Mesendoderm (in vitro differentiated cells): ENCODE results near the gene THSD8.

Source experiments
- DNase-seq: peaks from one replicate; pipeline ENCODE4 v3.0.0; 2013
- H2AK5ac ChIP-seq: 2 replicates; pipeline ENCODE4 v1.6.1; 2013; ENCODE audit warnings: low read length, inconsistent platforms
- H2BK120ac ChIP-seq: 2 replicates; pipeline ENCODE4 v1.6.1; 2013; ENCODE audit warnings: low read depth, mild to moderate bottlenecking, low read length, moderate library complexity, mixed read lengths
- H2BK15ac ChIP-seq: replicated peaks from 2 replicates; pipeline ENCODE4 v1.6.1; 2013; ENCODE audit warnings: low read depth, mild to moderate bottlenecking, moderate library complexity
- H2BK5ac ChIP-seq: 2 replicates; pipeline ENCODE4 v1.6.1; 2013; ENCODE audit warnings: low read length, inconsistent platforms
- H3K18ac ChIP-seq: 2 replicates; pipeline ENCODE4 v1.6.1; 2013; ENCODE audit warnings: mild to moderate bottlenecking, low read length, mixed read lengths
- H3K23ac ChIP-seq: one replicate; pipeline ENCODE4 v1.6.1; 2013; ENCODE audit warnings: low read length
- H3K27ac ChIP-seq: 2 replicates; pipeline ENCODE4 v1.5.1; 2013; ENCODE audit warnings: low read depth, mild to moderate bottlenecking, inconsistent platforms, low read length, moderate library complexity
- H3K27me3 ChIP-seq: 2 replicates; pipeline ENCODE4 v1.6.1; 2013; ENCODE audit warnings: low read length, control low read depth, mild to moderate bottlenecking, inconsistent platforms; ENCODE audit not compliant: insufficient read depth, poor library complexity
- H3K36me3 ChIP-seq: 2 replicates; pipeline ENCODE4 v1.6.1; 2013; ENCODE audit warnings: low read length, inconsistent platforms; ENCODE audit not compliant: control insufficient read depth, insufficient read depth
- H3K4ac ChIP-seq: one replicate; pipeline ENCODE4 v1.6.1; 2013; ENCODE audit warnings: low read depth, mild to moderate bottlenecking, low read length, moderate library complexity
- H3K4me1 ChIP-seq: 2 replicates; pipeline ENCODE4 v1.6.1; 2013; ENCODE audit warnings: low read depth, low read length, inconsistent platforms; ENCODE audit not compliant: control insufficient read depth
- H3K4me2 ChIP-seq: 2 replicates; pipeline ENCODE4 v1.6.1; 2013; ENCODE audit warnings: low read length
- H3K4me3 ChIP-seq: 2 replicates; pipeline ENCODE4 v1.5.1; 2013; ENCODE audit warnings: mild to moderate bottlenecking, low read length
- H3K56ac ChIP-seq: one replicate; pipeline ENCODE4 v1.6.1; 2013; ENCODE audit warnings: low read length
- H3K79me1 ChIP-seq: 2 replicates; pipeline ENCODE4 v1.6.1; 2013; ENCODE audit warnings: low read length, inconsistent platforms
- H3K79me2 ChIP-seq: 2 replicates; pipeline ENCODE4 v1.6.1; 2013; ENCODE audit warnings: mild to moderate bottlenecking, low read length; ENCODE audit not compliant: control insufficient read depth, insufficient read depth
- H3K9ac ChIP-seq: 2 replicates; pipeline ENCODE4 v1.6.1; 2013; ENCODE audit warnings: low read length, inconsistent platforms
- H4K5ac ChIP-seq: one replicate; pipeline ENCODE4 v1.6.1; 2013; ENCODE audit warnings: low read length
- H4K8ac ChIP-seq: one replicate; pipeline ENCODE4 v1.6.1; 2013; ENCODE audit warnings: low read depth, mild to moderate bottlenecking, control low read depth, low read length, moderate library complexity
- WGBS: extraction: QIAGEN DNeasy Blood & Tissue Kit; methylation state at CpG from one replicate; pipeline ENCODE4 v1.1.7; 2013; ENCODE audit warnings: low lambda C conversion rate, missing lambda C conversion rate; ENCODE audit not compliant: insufficient coverage; ENCODE audit errors: extremely low coverage; 5-methylcytosine and 5-hydroxymethylcytosine counted together

The THSD8 gene

DNA sequence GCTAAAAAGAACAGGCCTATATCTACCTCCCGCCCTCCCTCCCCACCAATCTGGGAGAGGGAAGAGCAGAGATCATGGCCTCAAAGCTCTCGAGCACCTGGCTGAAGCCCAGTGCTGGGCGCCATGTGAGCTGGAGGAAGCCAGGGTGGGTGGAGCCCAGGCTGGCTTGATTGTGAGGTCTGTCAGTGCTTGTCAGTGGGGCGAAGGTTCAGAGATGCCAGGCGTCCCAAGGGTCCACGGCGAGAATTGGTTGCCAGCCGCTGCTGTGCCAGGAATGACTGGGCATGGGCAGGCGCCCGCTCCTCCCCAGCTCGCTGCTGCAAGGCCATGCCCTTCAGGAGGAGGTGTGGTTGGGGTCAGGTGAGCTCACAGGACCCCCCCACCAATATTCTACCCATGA is 38.8 kb upstream of the THSD8 start:
- H3K79me1 ChIP-seq = no peaks in the 10 kb centered on the region
- H3K27me3 ChIP-seq = no peaks in the 10 kb centered on the region
- DNase-seq = no peak
- no peak overlapping the region for H3K18ac ChIP-seq
- H3K79me2 ChIP-seq = no peaks in the 10 kb centered on the region
- H3K23ac ChIP-seq = no peak overlapping the region
- no peak overlapping the region for H2BK120ac ChIP-seq
- no CpG with 5 or more reads among the region's 11 CpGs for WGBS
- no peak overlapping the region for H3K9ac ChIP-seq
- no peak overlapping the region for H3K4ac ChIP-seq
- no peak overlapping the region for H2BK5ac ChIP-seq
- H3K36me3 ChIP-seq = peaks cover 8% of the 10 kb centered on the region
- no peaks in the 10 kb centered on the region for H3K4me1 ChIP-seq
- no peak overlapping the region for H3K27ac ChIP-seq
- no peak overlapping the region for H3K4me2 ChIP-seq
- H4K5ac ChIP-seq = no peak overlapping the region
- no peak overlapping the region for H3K56ac ChIP-seq
- no peak overlapping the region for H2AK5ac ChIP-seq
- H2BK15ac ChIP-seq = no peak overlapping the region
- H4K8ac ChIP-seq = no peak overlapping the region
- no peak overlapping the region for H3K4me3 ChIP-seq

DNA sequence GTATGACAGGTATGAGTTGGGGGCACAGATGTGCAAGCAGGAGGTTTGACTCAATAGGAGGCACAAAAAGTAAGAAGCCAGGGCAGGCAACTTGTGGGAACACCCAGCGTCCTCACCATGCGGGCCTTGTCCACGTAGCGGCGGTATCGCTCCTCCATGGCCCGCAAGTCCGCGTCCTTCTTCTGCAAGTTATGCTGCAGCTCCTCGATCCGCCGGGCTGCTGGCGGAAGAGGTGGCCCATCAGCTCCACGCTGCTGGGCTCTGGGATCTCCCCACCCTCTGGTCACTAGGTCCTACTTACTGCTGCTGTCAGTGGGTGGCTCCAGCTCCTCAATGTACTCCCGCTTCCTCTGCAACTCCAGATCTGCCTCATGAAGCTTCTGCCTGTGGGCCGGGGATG is 37.2 kb upstream of the THSD8 start:
- H4K8ac ChIP-seq = no peak overlapping the region
- no peak overlapping the region for H3K4me3 ChIP-seq
- no peak overlapping the region for H3K18ac ChIP-seq
- H3K4me2 ChIP-seq = no peak overlapping the region
- no peaks in the 10 kb centered on the region for H3K79me1 ChIP-seq
- no peak overlapping the region for H3K23ac ChIP-seq
- DNase-seq = no peak
- H3K56ac ChIP-seq = no peak overlapping the region
- H2BK5ac ChIP-seq = no peak overlapping the region
- no peak overlapping the region for H3K9ac ChIP-seq
- H3K36me3 ChIP-seq = peaks cover 8% of the 10 kb centered on the region
- H2BK120ac ChIP-seq = no peak overlapping the region
- H3K4me1 ChIP-seq = no peaks in the 10 kb centered on the region
- no peak overlapping the region for H2AK5ac ChIP-seq
- H3K79me2 ChIP-seq = no peaks in the 10 kb centered on the region
- no peak overlapping the region for H4K5ac ChIP-seq
- no CpG with 5 or more reads among the region's 16 CpGs for WGBS
- H3K27ac ChIP-seq = no peak overlapping the region
- H3K4ac ChIP-seq = no peak overlapping the region
- H3K27me3 ChIP-seq = no peaks in the 10 kb centered on the region
- H2BK15ac ChIP-seq = no peak overlapping the region

DNA sequence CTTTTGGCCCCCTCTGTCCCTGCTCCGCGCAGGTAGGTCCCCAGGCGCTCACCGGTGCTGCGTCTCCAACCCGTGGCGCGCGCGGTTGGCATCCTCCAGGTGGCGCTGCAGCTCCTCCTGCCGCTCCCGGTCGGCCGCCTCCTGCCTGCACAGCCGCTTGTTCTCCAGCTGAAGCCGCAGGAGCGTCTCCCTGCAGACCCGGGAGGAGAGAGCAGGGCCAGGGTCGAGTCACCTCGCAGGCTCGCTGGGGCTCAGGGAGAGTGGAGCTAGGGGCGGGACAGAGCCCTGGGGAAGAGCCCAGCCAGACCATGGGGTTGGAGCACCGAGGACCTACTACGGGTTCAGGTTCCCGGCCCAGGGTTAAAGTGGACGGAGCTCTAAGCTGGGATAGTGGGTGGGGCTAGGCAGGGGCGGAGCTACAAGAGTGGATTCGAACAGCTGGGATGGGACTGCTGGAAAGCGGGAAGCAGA is 35.8 kb upstream of the THSD8 start:
- Histone ChIP-seq H3K4me2 (no peak overlapping the region), H3K4ac (no peak overlapping the region), H3K18ac (no peak overlapping the region), H3K23ac (no peak overlapping the region), H3K79me2 (no peaks in the 10 kb centered on the region), H2BK5ac (no peak overlapping the region), H3K27me3 (no peaks in the 10 kb centered on the region), H3K9ac (no peak overlapping the region), H3K27ac (no peak overlapping the region), H4K5ac (no peak overlapping the region), H2BK120ac (no peak overlapping the region), H2AK5ac (no peak overlapping the region), H3K56ac (no peak overlapping the region), H3K79me1 (no peaks in the 10 kb centered on the region), H3K4me3 (no peak overlapping the region), H2BK15ac (no peak overlapping the region), H3K36me3 (peaks cover 8% of the 10 kb centered on the region), H3K4me1 (no peaks in the 10 kb centered on the region), H4K8ac (no peak overlapping the region)
- no CpG with 5 or more reads among the region's 30 CpGs for WGBS
- DNase-seq = no peak

DNA sequence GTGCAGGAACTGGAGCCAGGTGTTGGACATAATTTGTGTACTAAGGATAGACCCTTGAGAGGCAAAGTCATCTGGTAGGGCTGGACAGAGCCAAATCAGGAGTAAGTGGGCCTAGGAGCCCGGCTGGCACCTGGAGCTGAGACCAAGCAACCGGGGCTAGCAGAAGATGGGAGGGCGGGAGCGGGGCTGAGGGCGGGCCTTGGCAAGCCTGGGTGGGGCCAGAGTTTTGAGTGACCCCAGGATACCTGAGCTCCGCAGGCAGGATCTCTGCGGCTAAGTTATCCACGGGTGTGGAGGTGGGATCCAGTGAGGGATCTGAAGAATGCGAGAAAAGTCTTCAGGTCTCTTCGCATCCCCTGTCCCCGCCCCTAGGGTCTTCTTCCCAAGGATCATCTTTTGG is 34.7 kb upstream of the THSD8 start:
- H4K8ac ChIP-seq = no peak overlapping the region
- DNase-seq = no peak
- no peak overlapping the region for H3K23ac ChIP-seq
- no peaks in the 10 kb centered on the region for H3K4me1 ChIP-seq
- no peak overlapping the region for H4K5ac ChIP-seq
- no peak overlapping the region for H3K4me2 ChIP-seq
- no peaks in the 10 kb centered on the region for H3K79me2 ChIP-seq
- H3K18ac ChIP-seq = no peak overlapping the region
- no peak overlapping the region for H2AK5ac ChIP-seq
- H3K36me3 ChIP-seq = peaks cover 8% of the 10 kb centered on the region
- no peak overlapping the region for H3K9ac ChIP-seq
- H3K4ac ChIP-seq = no peak overlapping the region
- no peaks in the 10 kb centered on the region for H3K79me1 ChIP-seq
- H3K27ac ChIP-seq = no peak overlapping the region
- WGBS = no CpG with 5 or more reads among the region's 11 CpGs
- no peak overlapping the region for H2BK5ac ChIP-seq
- no peak overlapping the region for H2BK15ac ChIP-seq
- no peaks in the 10 kb centered on the region for H3K27me3 ChIP-seq
- H3K56ac ChIP-seq = no peak overlapping the region
- H3K4me3 ChIP-seq = no peak overlapping the region
- H2BK120ac ChIP-seq = no peak overlapping the region

DNA sequence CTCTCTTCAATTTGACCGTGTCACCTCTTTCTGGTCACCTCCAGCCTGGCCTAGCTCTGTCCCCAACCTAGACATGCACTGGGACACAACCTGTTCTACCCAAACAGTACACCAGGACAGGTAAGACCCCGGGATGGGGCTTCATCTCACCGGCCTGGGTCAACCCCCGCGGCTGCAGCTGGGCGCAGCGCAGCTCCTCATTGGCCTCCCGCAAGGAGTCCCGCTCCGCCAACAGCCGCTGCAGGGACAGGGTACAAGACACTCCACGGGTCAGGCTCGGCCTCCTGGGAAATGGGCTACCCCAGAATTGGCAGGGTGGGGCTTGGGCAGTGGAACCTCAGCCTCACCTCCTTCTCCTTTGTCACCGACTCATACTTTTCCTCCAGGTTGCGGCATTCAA is 34.2 kb upstream of the THSD8 start:
- Histone ChIP-seq H2BK15ac (no peak overlapping the region), H3K27me3 (no peaks in the 10 kb centered on the region), H3K4ac (no peak overlapping the region), H3K4me2 (no peak overlapping the region), H4K5ac (no peak overlapping the region), H2AK5ac (no peak overlapping the region), H3K4me3 (no peak overlapping the region), H2BK120ac (no peak overlapping the region), H2BK5ac (no peak overlapping the region), H3K79me2 (no peaks in the 10 kb centered on the region), H3K27ac (no peak overlapping the region), H3K23ac (no peak overlapping the region), H3K9ac (no peak overlapping the region), H3K36me3 (peaks cover 8% of the 10 kb centered on the region), H3K56ac (no peak overlapping the region), H3K79me1 (no peaks in the 10 kb centered on the region), H3K4me1 (no peaks in the 10 kb centered on the region), H3K18ac (no peak overlapping the region), H4K8ac (no peak overlapping the region)
- DNase-seq = no peak
- no CpG with 5 or more reads among the region's 15 CpGs for WGBS

DNA sequence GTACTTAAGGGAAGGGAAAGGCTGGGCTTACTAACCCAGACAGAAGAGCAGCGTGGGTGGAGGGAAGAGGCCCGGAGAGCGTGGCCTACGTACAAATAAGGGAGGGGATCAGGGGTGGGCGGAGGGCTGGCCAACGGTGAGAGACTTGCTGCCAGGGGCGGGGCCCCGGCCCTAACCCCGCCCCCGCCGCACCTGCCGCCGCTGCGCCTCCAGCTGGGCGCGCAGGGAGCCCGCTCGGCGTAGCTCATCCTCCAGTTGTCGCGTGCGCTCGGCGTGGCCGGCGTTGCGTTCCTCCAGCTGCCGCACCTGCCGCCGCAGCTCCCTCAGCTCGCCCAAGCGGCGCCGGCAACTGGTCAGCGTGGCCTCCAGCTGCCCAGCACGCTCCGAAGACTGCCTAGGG is 32.2 kb upstream of the THSD8 start:
- Histone ChIP-seq H3K18ac (no peak overlapping the region), H3K4me1 (no peaks in the 10 kb centered on the region), H4K5ac (no peak overlapping the region), H3K4ac (no peak overlapping the region), H2BK5ac (no peak overlapping the region), H3K56ac (no peak overlapping the region), H4K8ac (no peak overlapping the region), H3K79me1 (no peaks in the 10 kb centered on the region), H2AK5ac (no peak overlapping the region), H3K4me3 (no peak overlapping the region), H3K23ac (no peak overlapping the region), H2BK15ac (no peak overlapping the region), H3K4me2 (no peak overlapping the region), H3K36me3 (peaks cover under 1% of the 10 kb centered on the region), H3K9ac (peak overlapping the region; percentile 12), H3K27me3 (no peaks in the 10 kb centered on the region), H3K27ac (no peak overlapping the region), H2BK120ac (no peak overlapping the region), H3K79me2 (no peaks in the 10 kb centered on the region)
- no CpG with 5 or more reads among the region's 37 CpGs for WGBS
- peak; percentile 84 for DNase-seq
